CD4-positive, alpha-beta T cell (primary cell): Measurements from ENCODE around the gene SARM1. TPM values are rescaled to one million over a fixed set of nuclear protein-coding genes. Genes with fewer than 3 reads are reported as not detected.

Source experiments
- ATAC-seq: fragments of 200-7000 bp; cut with Tn5 transposase; one replicate; pipeline ENCODE4 v1.10.0; 2022; ENCODE audit warnings: mild to moderate bottlenecking; ENCODE audit not compliant: poor library complexity
- CTCF ChIA-PET: fragments of 350-600 bp; sonication (Branson Sonifier 250); formaldehyde crosslinking; loops from one replicate; lab custom pipeline; 2021; ENCODE audit warnings: antibody characterized with exemption, inconsistent platforms; lab: Charles Lee
- POLR2A ChIA-PET: fragments of 350-600 bp; sonication (Branson Sonifier 250); formaldehyde crosslinking; loops from one replicate; lab custom pipeline; 2021; ENCODE audit warnings: antibody characterized with exemption, inconsistent platforms; lab: Charles Lee
- DNase-seq, 14 experiments: peaks; one replicate each; pipeline ENCODE4 v3.0.0-alpha.2; 2013 to 2020; ENCODE audit warnings: mixed read lengths in 2 of 14
- H3K27ac ChIP-seq, 2 donors: one replicate each; pipeline versions ENCODE4 v1.5.1 to v1.7.0; 2013; ENCODE audit warnings: low read length in 2 of 2, low read depth in 1 of 2, mild to moderate bottlenecking in 1 of 2
- H3K27me3 ChIP-seq, 2 experiments: 1 replicate in 1 of 2; 2 replicates in 1 of 2; pipeline versions ENCODE4 v1.6.1 to v1.7.0; 2013; ENCODE audit warnings: low read length in 2 of 2, control low read depth in 1 of 2, mild to moderate bottlenecking in 1 of 2, moderate library complexity in 1 of 2; ENCODE audit not compliant: insufficient read depth in 2 of 2, control insufficient read depth in 1 of 2
- H3K36me3 ChIP-seq: one replicate; pipeline ENCODE4 v1.6.1; 2013; ENCODE audit warnings: low read length, control low read depth; ENCODE audit not compliant: insufficient read depth
- H3K4me1 ChIP-seq: one replicate; pipeline ENCODE4 v1.6.1; 2013; ENCODE audit warnings: low read length, control low read depth; ENCODE audit not compliant: insufficient read depth
- H3K4me3 ChIP-seq: one replicate; pipeline ENCODE4 v1.5.1; 2013; ENCODE audit warnings: mild to moderate bottlenecking, low read length, moderate library complexity
- H3K9me3 ChIP-seq, 2 experiments: 1 replicate in 1 of 2; 2 replicates in 1 of 2; pipeline versions ENCODE4 v1.6.1 to v1.7.0; 2013; ENCODE audit warnings: low read length in 2 of 2, mild to moderate bottlenecking in 2 of 2, control low read depth in 1 of 2, moderate library complexity in 1 of 2; ENCODE audit not compliant: control insufficient read depth in 1 of 2, insufficient read depth in 1 of 2
- H3K27ac Mint-ChIP-seq: one replicate; pipeline ENCODE4 v1.8.0; 2020; ENCODE audit warnings: mixed read lengths
- H3K27me3 Mint-ChIP-seq: one replicate; pipeline ENCODE4 v1.8.0; 2021; ENCODE audit warnings: mixed read lengths
- H3K36me3 Mint-ChIP-seq: one replicate; pipeline ENCODE4 v1.8.0; 2021; ENCODE audit warnings: low read depth, mixed read lengths
- H3K4me1 Mint-ChIP-seq: one replicate; pipeline ENCODE4 v1.8.0; 2021; ENCODE audit warnings: low read depth, mixed read lengths
- H3K4me3 Mint-ChIP-seq: one replicate; pipeline ENCODE4 v1.8.0; 2020; ENCODE audit warnings: mild to moderate bottlenecking, mixed read lengths
- H3K9me3 Mint-ChIP-seq: one replicate; pipeline ENCODE4 v1.8.0; 2020; ENCODE audit warnings: mixed read lengths
- intact Hi-C, 2 experiments: fragments of 100-400 bp; cut with DNase I in 1 of 2; cut with micrococcal nuclease in 1 of 2; formaldehyde crosslinking; loops; one replicate each; pipeline versions ENCODE4 v1.15.1 to v1.9.0; 2023 to 2025; cut with DNase I, micrococcal nuclease
- total RNA-seq, 174 experiments: library from RNA in 2 of 174; stranded (reverse) in 2 of 174; gene quantifications; one replicate each; pipeline ENCODE4 v1.2.3 and lab custom pipeline; 2021 to 2026
- TF ChIP-seq, protein P1 (sequence below): fragments of 200-600 bp; IDR thresholded peaks from one replicate; pipeline ENCODE4 v1.8.0; 2022; ENCODE audit warnings: antibody characterized with exemption, mild to moderate bottlenecking

Gene SARM1
- total RNA-seq, 2 experiments from 2014 or later, result 12.5 to 15.4 TPM

DNA sequence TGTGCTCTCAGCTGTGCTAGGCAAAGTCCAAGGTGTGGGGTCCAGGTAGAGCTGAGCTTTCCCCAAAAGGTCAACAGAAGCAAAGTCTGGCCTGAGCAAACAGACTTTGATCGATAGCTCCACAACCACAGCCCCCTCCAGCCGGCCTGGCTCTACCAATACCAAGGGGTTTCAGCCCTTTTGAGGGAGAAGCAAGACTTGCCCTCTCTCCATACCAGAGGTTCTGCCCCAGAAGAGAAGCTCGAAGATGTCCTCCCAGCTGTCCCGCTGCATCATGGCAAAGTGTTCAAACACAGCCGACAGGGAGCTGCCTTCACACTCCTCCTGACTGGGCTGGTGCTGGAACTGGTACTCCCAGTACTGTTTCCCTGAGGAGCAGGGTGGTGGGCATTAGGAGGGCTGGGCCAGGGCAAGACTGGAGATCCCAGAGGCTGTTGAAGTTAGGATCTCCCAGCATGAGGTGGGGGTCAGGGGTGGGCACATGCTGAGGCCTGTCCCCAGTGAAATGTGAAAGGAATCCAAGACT is 3.1 kb upstream of the SARM1 start:
- Histone ChIP-seq H3K27me3 (no peaks in the 10 kb centered on the region), H3K36me3 (peaks cover 17% of the 10 kb centered on the region), H3K4me1 (peaks cover 21% of the 10 kb centered on the region), H3K27ac (no peak overlapping the region), H3K9me3 (no peaks in the 10 kb centered on the region), H3K4me3 (no peak overlapping the region)
- Mint-ChIP-seq H3K27ac (no peak overlapping the region), H3K4me3 (peak overlapping the region; percentile 30), H3K4me1 (peaks cover 22% of the 10 kb centered on the region), H3K27me3 (no peaks in the 10 kb centered on the region), H3K9me3 (no peaks in the 10 kb centered on the region), H3K36me3 (peaks cover 17% of the 10 kb centered on the region)
- ChIA-PET CTCF (interaction anchor here (1.9 kb wide), 1 partner anchor 48 kb away, joined by 7 read pairs; no protein-coding TSS in a partner anchor), POLR2A (interaction anchor here (2.0 to 6.1 kb wide), 3 partner anchors 11 to 33 kb away, joined by 6 to 34 read pairs (median 31); partner anchors contain the start of genes IFT20, POLDIP2 and TNFAIP1)
- ATAC-seq (no peak), DNase-seq (no peak)
- TF ChIP-seq, protein P1, sequence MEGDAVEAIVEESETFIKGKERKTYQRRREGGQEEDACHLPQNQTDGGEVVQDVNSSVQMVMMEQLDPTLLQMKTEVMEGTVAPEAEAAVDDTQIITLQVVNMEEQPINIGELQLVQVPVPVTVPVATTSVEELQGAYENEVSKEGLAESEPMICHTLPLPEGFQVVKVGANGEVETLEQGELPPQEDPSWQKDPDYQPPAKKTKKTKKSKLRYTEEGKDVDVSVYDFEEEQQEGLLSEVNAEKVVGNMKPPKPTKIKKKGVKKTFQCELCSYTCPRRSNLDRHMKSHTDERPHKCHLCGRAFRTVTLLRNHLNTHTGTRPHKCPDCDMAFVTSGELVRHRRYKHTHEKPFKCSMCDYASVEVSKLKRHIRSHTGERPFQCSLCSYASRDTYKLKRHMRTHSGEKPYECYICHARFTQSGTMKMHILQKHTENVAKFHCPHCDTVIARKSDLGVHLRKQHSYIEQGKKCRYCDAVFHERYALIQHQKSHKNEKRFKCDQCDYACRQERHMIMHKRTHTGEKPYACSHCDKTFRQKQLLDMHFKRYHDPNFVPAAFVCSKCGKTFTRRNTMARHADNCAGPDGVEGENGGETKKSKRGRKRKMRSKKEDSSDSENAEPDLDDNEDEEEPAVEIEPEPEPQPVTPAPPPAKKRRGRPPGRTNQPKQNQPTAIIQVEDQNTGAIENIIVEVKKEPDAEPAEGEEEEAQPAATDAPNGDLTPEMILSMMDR, result no peak
- intact Hi-C loops, result no loop called here

DNA sequence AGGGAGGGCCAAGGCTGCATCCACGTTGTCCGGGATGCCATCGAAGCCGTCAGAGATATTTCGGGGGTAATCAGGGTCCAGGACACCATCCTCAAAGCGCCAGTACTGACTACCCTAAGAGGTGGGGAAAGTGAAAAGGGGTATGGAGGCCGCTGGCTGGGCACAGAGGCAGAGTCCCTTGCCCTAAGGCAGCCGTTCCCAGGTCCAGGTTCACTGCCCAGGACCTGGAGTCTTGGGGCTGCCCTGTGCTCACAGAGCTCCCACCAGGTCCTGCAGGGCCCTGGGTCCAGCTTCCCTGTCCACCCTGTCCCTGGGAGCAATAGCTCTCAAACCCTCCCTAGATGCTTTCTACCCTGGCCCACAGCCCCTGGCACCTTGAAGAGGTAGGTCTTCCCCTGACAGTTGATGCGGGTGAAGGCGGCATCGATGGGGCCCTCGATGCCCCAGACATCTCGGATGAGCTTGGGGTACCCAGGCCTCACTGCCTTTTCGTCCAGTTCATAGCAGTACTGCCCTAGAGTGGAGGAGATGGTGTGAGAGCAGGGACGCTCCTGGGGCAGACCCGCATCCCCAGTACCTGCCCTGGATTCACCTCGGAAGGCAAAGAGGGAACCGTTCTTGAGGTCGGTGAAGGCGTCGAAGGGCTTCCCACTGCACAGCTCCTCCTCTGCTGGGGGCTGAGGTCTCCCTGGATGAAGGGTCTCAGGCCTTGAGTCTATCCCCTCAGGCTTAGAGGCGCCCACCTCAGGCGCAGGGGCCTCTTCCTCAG is 2.4 kb upstream of the SARM1 start:
- Mint-ChIP-seq H3K9me3 (no peaks in the 10 kb centered on the region), H3K4me1 (peaks cover 26% of the 10 kb centered on the region), H3K27me3 (no peaks in the 10 kb centered on the region), H3K36me3 (peaks cover 10% of the 10 kb centered on the region), H3K4me3 (peak overlapping the region; percentile 30), H3K27ac (peak overlapping the region; percentile 39)
- ATAC-seq (no peak), DNase-seq (no peak)
- Histone ChIP-seq H3K4me1 (peaks cover 22% of the 10 kb centered on the region), H3K9me3 (no peaks in the 10 kb centered on the region), H3K27ac (no peak overlapping the region), H3K36me3 (peaks cover 10% of the 10 kb centered on the region), H3K27me3 (no peaks in the 10 kb centered on the region), H3K4me3 (no peak overlapping the region)
- intact Hi-C loops, result no loop called here
- TF ChIP-seq, protein P1, result no peak
- ChIA-PET POLR2A (interaction anchor here (2.0 to 6.1 kb wide), 3 partner anchors 12 to 33 kb away, joined by 6 to 34 read pairs (median 31); partner anchors contain the start of genes IFT20, POLDIP2 and TNFAIP1), CTCF (interaction anchor here (1.9 kb wide), 1 partner anchor 48 kb away, joined by 7 read pairs; no protein-coding TSS in a partner anchor)

DNA sequence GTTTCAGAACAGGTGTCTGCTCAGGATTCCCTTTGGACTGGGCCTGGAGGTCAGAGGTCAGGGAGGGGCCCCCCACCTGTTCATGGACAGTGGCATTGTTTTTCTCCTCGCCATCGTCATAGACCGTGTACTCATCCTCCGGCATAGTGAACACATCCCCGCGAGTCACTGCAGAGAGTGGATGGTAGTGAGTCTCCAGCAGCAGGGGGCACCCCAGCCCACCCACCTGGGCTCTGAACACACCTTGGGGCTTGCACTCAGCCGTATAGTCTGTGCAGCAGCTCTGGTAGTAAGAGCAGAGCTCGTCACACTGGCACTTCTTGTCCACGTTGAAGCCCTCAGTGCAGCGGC is 1.8 kb upstream of the SARM1 start:
- Mint-ChIP-seq H3K36me3 (peaks cover 8% of the 10 kb centered on the region), H3K27ac (peak overlapping the region; percentile 62), H3K9me3 (no peaks in the 10 kb centered on the region), H3K4me1 (peaks cover 26% of the 10 kb centered on the region), H3K4me3 (peak overlapping the region; percentile 98), H3K27me3 (no peaks in the 10 kb centered on the region)
- intact Hi-C loops, result no loop called here
- Histone ChIP-seq H3K36me3 (peaks cover 4% of the 10 kb centered on the region), H3K4me3 (no peak overlapping the region), H3K27ac (no peak overlapping the region), H3K9me3 (no peaks in the 10 kb centered on the region), H3K4me1 (peaks cover 22% of the 10 kb centered on the region), H3K27me3 (no peaks in the 10 kb centered on the region)
- DNase-seq (peak in 2 of 14 experiments; percentile 34 to 48), ATAC-seq (no peak)
- ChIA-PET CTCF (no interaction called here), POLR2A (interaction anchor here (2.0 to 6.1 kb wide), 3 partner anchors 13 to 34 kb away, joined by 6 to 34 read pairs (median 31); partner anchors contain the start of genes IFT20, POLDIP2 and TNFAIP1)
- TF ChIP-seq, protein P1, result no peak
